NCI-H2107 treated with DMSO at 0.1 percent for 48 hours (cell line): ENCODE results near the gene CDA.

Source experiments
- DNase-seq: peaks from one replicate; lab custom pipeline; 2025; ENCODE audit not compliant: unreplicated experiment; lab: John Stamatoyannopoulos, UW

CDA gene

DNA sequence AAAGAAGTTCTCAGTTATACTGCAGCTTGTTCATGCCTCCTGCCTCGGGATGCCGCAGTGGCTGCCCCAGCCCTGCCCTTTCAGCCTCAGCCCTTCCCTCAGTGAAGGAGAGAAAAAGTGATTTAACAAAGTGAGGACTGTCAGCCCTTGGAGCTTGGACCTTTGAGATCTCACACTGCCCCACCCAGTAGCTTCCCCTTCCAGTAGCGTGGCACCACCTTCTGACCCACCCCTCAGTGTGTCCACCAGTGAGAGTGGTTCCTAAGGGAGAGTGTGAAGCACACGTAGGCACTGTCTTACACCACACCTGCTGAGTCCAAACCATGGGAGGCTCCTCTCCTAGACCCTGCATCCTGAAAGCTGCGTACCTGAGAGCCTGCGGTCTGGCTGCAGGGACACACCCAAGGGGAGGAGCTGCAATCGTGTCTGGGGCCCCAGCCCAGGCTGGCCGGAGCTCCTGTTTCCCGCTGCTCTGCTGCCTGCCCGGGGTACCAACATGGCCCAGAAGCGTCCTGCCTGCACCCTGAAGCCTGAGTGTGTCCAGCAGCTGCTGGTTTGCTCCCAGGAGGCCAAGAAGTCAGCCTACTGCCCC is at the start of gene CDA:
TSS of gene CDA (plus strand) at position 464 of the 592 bp plus-strand sequence. CDS start at position 497, 33 bp downstream.
- DNase-seq, result no peak

DNA sequence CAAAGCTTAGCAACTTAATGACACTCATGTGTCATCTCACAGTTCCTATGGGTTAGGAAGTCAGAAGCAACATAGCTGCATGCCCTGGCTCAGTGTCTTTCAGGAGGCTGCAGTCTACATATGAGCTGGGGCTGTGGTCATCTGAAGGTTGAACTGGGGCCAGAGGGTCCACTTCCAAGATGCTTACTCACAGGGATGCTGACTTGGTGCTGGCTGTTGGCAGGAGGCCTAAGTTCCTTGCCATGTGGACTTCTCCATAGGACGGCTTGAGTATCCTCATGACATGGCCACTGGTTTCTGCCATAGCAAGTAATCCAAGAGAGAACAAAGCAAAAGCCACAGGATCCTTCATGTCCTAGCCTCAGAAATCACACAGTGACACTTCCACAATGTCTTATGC is 48.6 kb upstream of the CDA start:
- DNase-seq, result no peak

DNA sequence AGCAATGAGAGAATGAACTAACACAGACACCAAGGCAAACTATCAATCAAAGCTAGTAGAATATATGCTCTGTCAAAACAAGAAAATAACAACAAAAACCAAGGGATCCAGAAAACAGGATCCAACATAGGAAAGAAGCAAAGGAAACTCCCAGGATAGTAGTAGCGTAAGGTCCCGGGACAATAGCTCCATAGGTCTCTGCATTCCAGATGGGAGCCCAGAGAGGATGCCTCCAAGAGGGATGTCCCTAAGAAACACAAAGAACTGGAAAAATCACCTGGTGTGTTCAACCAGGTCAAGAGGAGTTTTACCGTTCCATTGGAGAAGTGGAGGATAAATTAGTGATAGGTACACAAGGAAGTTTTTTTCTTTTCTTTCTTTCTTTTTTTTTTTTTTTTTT is 42.3 kb upstream of the CDA start:
- no peak for DNase-seq

DNA sequence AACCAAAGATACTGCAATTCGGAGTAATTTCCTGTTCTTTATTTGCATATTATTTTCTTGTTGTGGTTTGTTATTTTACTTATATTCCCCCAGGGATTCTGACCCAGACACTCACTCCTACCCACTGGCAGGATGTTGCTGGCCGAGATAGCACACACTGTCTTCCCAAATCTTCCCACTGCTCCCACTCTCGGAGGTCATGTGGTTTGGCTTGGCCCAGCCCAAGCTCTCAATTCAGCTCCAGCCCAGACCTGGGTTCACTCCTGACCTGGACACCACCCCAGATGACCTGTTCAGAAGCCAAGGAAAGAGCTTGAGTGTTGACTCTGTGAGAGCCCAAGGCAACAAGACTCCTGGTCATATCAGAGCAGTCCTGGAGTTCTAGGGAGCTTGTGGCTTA is 37.7 kb upstream of the CDA start:
- no peak for DNase-seq

DNA sequence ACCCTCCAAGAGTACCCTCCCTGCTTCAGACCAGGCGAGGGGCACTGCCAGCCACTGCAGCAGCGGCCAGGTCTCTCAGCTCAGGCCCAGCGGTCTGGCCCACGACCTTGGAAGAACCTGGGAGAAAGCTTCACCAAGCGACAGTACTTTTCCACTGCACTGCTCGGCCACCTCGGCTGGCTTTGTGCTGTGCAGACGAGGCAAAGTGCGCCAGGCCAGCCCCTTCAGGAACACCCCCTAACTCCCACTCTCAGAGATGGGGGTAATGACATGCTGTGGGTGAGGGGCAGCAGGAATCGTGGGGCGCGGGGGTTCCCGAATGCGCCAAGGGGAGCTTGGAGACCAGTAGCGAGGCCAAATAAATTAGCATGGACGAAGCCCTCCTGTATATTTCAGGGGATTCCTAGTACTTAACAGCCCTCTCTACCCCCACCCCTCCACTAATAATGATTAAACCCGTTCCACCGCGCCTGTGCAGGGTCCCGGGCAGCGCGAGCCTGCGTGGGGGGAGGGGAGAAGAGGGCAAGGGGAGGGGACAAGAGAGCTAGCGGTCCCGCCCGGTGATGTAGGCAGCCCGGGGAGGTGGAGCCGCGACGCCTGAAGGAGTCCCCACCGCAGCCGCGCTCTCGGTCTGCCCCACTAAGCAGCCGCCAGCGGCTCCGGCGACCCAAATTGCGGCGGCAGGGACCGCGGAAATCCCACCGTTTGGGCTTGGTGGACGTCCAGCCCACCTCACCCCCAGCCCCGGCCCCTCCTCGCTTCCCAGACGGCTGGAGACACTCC is 36.8 kb upstream of the CDA start, which contains the start of gene FAM43B:
TSS of gene FAM43B (plus strand) at position 629 of the 783 bp plus-strand sequence. CDS start 401 bp downstream, outside the sequence.
- no peak for DNase-seq

DNA sequence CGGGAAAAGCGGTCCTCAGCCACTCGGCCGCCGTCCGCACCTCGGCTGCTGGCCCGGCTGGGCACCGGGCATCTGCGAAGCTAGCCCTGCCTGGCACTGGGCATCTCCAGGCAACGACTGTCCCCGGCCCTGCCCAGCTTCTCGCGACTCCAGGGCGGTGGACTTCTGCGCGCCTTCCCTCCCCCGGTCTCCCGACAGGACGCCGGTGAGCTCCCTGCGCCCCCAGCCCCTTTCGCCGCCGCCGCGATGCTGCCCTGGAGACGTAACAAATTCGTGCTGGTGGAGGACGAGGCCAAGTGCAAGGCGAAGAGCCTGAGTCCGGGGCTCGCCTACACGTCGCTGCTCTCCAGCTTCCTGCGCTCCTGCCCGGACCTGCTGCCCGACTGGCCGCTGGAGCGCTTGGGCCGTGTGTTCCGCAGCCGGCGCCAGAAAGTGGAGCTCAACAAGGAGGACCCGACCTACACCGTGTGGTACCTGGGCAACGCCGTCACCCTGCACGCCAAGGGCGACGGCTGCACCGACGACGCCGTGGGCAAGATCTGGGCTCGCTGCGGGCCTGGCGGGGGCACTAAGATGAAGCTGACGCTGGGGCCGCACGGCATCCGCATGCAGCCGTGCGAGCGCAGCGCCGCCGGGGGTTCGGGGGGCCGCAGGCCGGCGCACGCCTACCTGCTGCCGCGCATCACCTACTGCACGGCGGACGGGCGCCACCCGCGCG is 36.0 kb upstream of the CDA start:
- no peak for DNase-seq

DNA sequence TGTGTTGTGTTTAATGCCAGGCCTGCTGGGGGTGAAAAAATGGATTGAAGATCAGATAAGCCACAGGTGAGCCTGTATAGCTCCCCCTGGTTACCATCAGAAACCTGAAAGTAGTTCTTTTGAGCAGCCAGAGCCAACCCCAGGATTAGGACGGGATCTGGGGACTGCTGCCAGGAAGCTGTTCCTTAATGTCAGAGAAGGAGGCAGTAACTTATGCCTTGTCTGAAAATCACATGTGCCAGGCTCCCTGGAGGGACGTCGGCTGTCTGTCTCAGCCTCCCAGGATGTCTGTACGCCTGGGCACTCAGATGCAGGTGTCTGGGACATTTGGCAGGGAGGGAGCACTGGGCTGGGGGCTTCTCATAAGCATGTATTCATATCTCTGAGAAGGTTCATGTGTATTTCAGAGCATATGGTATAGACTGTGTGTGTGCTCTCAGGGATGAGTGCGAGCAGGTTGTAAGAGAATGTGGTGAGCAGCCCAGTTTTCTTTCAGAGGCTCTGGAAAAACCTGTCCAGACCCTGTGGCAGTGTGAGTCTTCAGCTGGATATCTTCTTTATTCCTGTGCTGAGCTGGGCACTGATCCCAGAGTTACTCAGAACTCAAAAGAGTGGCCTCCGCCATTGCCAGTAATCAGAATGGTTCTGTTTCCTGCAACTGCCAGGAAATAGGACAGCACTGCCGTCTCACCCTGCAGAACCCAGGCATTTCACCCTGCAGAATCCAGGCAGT is 33.7 kb upstream of the CDA start:
- DNase-seq, result no peak

DNA sequence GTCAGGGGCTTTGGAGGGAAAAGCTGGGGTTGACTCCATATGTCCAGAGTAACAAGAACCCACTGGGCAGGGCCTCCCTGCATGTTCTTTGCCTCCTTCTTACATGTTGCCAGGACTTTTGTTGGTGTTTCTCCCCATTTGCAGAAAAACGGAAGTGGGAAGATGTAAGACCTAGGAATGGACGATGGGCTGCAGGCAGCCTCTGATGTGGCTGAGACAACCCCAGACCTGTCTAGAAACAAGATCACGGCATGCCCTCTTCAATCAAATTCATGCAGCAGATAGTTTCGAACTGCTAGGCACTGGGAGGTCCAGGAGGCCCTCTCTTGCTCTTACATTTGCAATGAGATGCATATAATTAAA is 33.2 kb upstream of the CDA start:
- DNase-seq, result no peak

DNA sequence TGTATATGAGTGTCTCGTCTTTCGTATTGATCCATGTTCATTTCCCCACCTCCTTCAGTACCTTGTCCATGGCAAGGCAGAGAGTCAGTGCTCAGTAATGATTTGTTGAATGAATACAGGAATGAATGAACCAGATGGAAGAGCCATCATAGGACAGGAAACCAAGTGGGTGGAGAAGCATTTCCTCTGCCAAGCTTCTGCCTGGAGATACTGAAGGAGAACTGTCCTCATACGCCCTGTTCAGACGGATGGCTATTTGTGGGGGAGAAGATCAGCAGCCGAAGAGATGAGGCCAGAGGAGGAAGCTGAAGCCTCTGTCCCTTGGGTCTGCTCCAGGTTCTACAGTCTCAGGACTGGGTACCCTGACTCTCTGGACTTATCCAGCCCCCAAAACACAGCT is 30.7 kb upstream of the CDA start:
- DNase-seq, result no peak

DNA sequence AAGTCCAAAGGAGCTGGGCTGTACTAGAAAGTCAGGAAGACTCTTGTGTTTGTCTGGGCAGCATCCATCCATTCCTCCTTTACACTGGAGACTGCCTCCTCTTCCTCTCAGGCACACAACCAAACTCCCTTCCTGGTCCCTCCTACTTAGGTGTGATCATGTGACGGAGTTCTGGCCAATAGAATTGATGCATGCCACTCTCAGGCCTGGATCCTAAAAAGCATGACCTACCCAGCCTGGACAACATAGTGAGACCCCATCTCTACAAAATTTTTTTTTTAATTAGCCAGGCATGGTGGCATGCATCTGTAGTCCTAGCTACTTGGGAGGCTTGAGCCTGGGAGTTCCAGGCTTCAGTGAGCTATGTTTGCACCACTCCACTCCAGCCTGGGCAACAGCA is 27.9 kb upstream of the CDA start:
- DNase-seq, result no peak

DNA sequence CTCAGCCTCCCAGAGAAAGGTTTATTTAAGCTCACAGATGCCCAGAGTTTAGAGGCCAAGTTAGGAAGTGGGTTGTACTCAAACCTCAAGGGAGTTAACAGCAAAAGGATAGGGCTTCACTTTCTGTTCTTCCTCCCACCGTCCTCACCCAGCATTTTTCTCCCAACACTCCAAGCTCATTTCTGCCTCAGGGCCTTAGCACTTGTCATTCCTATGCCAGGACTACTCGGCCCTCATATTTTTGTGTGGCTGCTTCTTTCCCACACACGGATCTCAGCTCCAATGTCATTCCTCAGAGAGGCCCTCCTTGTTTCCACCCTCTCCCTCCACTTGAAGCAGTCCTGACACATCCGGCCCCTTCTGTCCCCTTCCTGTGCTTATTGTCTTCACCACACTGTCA is 23.7 kb upstream of the CDA start:
- no peak for DNase-seq

DNA sequence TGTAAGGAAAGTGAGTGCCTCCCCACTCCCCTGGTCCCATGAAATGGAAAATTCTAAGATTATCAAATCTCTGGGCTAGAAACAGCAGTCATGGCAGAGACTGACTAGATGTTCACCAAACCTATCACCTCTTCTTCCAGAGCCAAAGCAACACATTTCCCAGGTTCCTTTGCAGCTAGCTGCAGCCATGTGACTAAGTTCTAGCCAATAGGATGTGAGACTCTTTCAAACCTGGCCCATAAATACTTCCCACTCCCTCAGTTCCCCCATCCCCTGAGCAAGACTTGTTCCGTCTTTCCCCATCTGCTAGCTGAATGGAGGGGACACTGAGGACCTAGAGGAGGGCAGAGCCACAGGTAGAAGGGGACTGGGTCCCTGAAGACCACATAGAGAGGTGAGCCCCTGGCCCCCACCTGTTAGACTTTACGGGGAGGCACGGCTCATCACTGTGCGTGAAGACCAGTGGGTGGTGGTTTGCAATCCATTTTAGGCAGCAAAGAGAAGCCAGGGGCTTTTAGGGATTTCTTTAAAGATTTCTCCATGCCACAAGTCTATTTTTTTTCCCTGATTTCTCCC is 19.3 kb upstream of the CDA start:
- DNase-seq, result no peak

DNA sequence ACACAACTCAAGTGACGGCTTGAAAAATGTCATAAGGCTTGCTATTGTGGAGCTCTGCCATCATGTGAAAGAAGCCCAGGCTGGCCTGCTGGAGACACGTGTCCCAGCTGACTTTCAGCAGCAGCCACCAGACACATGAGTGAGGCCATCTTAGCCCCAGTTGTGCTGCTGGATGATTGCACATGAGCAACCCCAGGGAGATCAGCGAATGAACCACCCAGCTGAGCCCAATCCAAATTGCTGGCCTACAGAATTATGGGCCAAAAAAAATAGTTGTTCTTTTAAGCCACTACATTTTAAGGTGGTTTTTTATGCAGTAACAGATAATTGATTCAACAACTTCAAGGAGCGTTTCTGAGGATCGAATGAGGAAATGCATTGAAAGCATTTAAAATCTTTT is 17.5 kb upstream of the CDA start:
- no peak for DNase-seq

DNA sequence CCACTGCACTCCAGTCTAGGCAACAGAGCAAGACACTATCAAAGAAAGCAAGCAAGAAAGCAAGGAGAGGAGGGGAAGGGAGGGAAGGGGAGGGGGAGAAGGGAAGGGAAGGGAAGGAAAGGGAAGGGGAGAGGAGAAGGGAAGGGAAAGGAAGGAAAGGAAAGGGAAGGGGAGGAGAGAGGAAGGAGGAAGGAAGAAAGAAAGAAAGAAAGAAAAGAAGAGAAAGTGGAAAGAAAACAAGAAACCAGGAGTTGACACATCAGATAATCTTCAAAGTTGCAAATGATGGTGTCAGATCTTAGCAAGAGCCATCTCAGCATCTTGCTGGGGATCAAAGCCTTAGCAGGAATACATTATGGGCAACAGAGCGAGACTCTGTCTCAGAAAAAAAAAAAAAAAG is 14.9 kb upstream of the CDA start:
- DNase-seq, result no peak

DNA sequence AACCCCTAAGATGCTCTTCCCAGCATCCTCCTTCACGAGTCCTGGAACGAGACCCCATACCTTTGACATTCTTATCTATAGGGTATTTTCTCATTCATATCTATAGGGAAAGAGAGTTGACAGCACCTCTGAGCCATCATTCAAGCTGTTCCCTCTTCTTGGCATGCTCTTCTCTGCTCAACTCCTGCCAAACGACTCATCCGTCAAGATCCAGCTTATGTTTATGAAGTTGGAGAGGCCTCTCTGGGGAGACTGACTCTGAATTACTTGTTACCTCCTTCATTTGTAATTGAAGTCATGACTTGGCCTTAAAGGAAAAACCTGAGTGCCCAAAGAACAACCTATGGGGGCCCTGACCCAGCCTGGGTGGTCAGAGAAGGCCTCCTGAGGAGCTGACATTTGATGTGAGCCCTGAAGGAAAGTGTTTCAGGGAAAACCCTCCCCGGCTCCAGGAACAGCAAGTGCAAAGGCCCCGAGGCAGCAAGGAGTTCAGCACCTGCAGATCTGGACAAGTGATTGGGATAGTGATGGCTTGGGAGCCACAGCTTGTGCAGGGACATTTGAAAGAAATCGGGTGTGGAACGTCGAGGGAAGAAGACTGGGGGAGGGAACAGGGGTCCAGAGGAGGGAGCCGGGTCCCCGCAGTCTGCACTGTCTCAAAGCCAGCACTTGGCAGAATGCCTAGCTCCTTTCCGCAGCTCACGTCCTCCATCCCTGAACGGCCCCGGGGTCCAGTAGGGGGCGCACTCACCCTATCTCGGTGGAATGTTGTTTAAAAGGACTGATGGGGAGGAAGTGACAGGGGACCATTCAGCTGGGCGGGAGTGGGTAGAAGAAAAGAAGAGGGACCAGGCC is 14.0 kb upstream of the CDA start:
- DNase-seq, result peak; percentile 18

DNA sequence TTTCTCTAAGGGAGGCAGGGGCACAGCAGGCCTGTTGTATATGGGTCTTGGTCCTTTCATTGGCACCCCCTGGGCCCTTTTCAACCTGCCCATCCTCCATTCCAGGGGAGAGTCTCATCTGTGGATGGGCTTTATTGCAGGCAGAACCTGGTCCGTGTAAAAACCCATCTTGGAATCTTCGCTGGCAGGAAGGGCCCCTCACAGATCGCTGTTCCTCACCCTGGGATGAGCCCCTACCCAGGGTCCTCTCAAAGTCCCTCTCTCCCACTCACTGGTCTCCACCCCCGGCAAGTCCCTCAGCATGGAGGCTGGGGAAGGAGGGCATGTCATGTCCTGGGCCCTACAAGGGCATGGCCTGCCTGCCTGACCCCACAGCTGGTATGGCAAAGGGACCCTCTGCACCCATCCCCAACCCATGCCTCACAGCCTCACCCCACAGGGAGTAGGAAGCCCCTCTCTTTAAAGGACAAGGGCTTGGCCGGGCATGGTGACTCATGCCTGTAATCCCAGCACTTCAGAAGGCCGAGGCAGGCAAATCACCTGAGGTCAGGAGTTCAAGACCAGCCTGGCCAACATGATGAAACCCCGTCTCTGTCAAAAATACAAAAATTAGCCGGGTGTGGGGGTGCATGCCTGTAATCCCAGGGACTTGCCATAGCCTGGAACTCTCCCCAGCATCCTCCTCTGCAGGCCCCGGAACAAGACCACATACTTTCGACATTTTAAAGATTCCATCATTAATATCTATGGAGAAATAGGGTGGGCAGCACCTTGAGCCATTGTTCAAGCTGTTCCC is 13.2 kb upstream of the CDA start:
- no peak for DNase-seq

DNA sequence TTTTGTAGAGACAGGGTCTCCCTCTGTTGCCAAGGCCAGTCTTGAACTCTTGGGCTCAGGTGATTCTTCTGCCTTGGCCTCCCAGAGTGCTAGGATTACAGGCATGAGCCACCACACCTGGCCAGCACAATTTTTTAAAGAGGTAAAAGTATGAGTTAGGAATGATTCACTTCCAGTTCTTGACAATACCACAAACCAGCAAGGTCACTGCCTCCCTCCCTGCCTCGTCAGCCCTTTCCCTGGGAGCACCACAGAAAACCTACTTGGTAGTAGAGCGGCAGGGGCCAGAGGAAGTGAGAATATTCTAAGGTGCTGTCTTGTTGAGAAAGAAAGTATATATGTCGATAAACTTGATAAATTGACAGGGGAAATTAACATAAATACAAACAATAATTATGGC is 10.8 kb upstream of the CDA start:
- no peak for DNase-seq

DNA sequence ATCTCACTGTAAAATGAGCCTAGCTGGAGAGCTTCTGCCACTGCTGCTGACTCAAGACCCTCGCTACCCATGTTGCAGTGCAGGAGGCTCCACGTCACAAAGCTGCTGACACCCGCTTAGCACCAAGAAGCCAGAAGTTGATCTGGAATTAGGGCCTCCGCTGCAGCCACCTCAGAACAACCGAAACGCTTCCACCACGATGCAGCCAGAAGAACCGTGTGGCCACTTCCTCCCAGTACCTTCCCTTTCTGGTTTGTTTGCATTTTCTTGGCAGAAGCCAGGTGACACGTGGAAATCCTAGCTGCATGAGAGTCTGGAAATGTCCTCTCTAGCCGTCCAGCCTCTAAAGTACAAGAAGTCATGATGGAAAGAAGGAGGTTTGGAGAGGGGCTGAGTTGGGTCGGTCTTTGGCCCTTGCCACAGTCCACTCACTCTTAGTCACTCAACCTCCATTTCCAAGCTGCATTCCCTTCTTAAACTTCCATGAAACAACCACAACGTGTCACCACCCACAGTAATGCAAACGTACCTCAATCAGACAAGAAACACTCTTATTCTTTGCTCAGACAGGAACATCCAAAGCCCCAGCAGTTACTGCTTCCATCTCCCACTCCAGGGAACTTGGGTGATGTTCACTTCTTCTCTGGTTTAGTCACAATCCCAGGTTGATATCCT is 10.0 kb upstream of the CDA start:
- DNase-seq, result no peak

DNA sequence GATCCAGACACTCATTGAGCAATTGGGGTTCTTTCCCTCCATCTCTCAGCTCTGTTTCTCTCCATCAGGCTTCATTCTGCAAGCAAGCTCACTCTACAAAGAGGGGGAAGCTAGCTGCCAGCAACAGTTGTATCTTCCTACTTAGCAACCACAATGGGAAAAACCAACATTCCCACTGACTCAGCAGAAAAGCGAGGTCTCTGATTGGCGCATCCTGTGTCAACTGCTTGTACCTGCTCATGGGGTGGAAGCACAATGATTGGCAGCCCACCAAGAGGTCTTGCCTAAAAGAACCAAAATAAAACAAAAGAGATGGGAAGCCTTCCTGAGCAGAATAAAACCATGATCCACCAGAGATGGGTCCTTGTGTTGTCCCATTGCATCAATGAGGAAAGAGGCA is 4.0 kb upstream of the CDA start:
- no peak for DNase-seq
